Duodenal mucosa (tissue), 2 donors: ENCODE measurements around the gene GCLC.
A peak's percentile ranks its signal among the peaks of the same experiment; 100 is the strongest.

ENCODE experiments used
- H3K27ac ChIP-seq: one replicate; pipeline ENCODE4 v1.7.0; 2013; ENCODE audit warnings: low read depth, low read length
- H3K27me3 ChIP-seq, 2 donors: one replicate each; pipeline ENCODE4 v1.7.0; 2013; ENCODE audit warnings: low read length in 2 of 2, control low read depth in 1 of 2; ENCODE audit not compliant: insufficient read depth in 2 of 2, control insufficient read depth in 1 of 2
- H3K36me3 ChIP-seq, 2 donors: one replicate each; pipeline ENCODE4 v1.7.0; 2013; ENCODE audit warnings: low read length in 2 of 2, control low read depth in 1 of 2; ENCODE audit not compliant: insufficient read depth in 2 of 2, control insufficient read depth in 1 of 2
- H3K4me1 ChIP-seq, 2 donors: one replicate each; pipeline ENCODE4 v1.7.0; 2013; ENCODE audit warnings: low read length in 2 of 2, control low read depth in 1 of 2; ENCODE audit not compliant: insufficient read depth in 2 of 2, control insufficient read depth in 1 of 2
- H3K4me3 ChIP-seq, 2 donors: one replicate each; pipeline ENCODE4 v1.7.0; 2013; ENCODE audit warnings: low read length in 2 of 2, low read depth in 1 of 2
- H3K9ac ChIP-seq, 2 donors: one replicate each; pipeline ENCODE4 v1.7.0; 2013; ENCODE audit warnings: low read length in 2 of 2, low read depth in 1 of 2
- H3K9me3 ChIP-seq, 2 donors: one replicate each; pipeline ENCODE4 v1.7.0; 2013; ENCODE audit warnings: low read length in 2 of 2, control low read depth in 1 of 2; ENCODE audit not compliant: control insufficient read depth in 1 of 2

GCLC gene

GRCh38 chr6:53543359-53544216 lies 1.3 kb downstream of the GCLC start:
- no peak overlapping the region for H3K27ac ChIP-seq
- H3K9me3 ChIP-seq, result no peaks in the 10 kb centered on the region
- H3K27me3 ChIP-seq, result no peaks in the 10 kb centered on the region
- H3K36me3 ChIP-seq, result no peaks in the 10 kb centered on the region
- H3K4me3 ChIP-seq, result peak overlapping the region; percentile 74 to 89
- peaks cover 42 to 50% of the 10 kb centered on the region in 2 donors for H3K4me1 ChIP-seq
- peak overlapping the region; percentile 79 to 88 for H3K9ac ChIP-seq

- H3K9ac ChIP-seq, result no peak overlapping the region
- H3K4me1 ChIP-seq, result peaks cover 35 to 40% of the 10 kb centered on the region in 2 donors
- no peaks in the 10 kb centered on the region for H3K9me3 ChIP-seq
- no peaks in the 10 kb centered on the region for H3K36me3 ChIP-seq
- H3K27me3 ChIP-seq, result no peaks in the 10 kb centered on the region
- no peak overlapping the region for H3K4me3 ChIP-seq
- no peak overlapping the region for H3K27ac ChIP-seq
Measured at GRCh38 chr6:53541900-53542299, 3.0 kb downstream of the GCLC start.

- H3K9me3 ChIP-seq, result no peaks in the 10 kb centered on the region
- no peak overlapping the region for H3K4me3 ChIP-seq
- peaks cover 33 to 34% of the 10 kb centered on the region in 2 donors for H3K4me1 ChIP-seq
- no peaks in the 10 kb centered on the region for H3K36me3 ChIP-seq
- H3K9ac ChIP-seq, result no peak overlapping the region
- no peak overlapping the region for H3K27ac ChIP-seq
- no peaks in the 10 kb centered on the region for H3K27me3 ChIP-seq
Measured at GRCh38 chr6:53540129-53540692, 4.7 kb downstream of the GCLC start.

- no peaks in the 10 kb centered on the region for H3K9me3 ChIP-seq
- H3K9ac ChIP-seq, result no peak overlapping the region
- peaks cover 33% of the 10 kb centered on the region in 2 donors for H3K4me1 ChIP-seq
- no peak overlapping the region for H3K4me3 ChIP-seq
- no peaks in the 10 kb centered on the region for H3K36me3 ChIP-seq
- H3K27me3 ChIP-seq, result no peaks in the 10 kb centered on the region
- no peak overlapping the region for H3K27ac ChIP-seq
Measured at GRCh38 chr6:53539561-53539960, 5.3 kb downstream of the GCLC start.

- Histone ChIP-seq H3K4me1 (peaks cover 22 to 25% of the 10 kb centered on the region in 2 donors), H3K36me3 (no peaks in the 10 kb centered on the region), H3K9ac (no peak overlapping the region), H3K4me3 (no peak overlapping the region), H3K27me3 (no peaks in the 10 kb centered on the region), H3K27ac (no peak overlapping the region), H3K9me3 (no peaks in the 10 kb centered on the region)
Measured at GRCh38 chr6:53536561-53536960, 8.3 kb downstream of the GCLC start.

GRCh38 chr6:53532942-53533341 lies 12.0 kb downstream of the GCLC start:
- Histone ChIP-seq H3K36me3 (peaks cover 0 to 3% of the 10 kb centered on the region in 2 donors), H3K27me3 (no peaks in the 10 kb centered on the region), H3K9me3 (no peaks in the 10 kb centered on the region), H3K4me3 (no peak overlapping the region), H3K9ac (no peak overlapping the region), H3K27ac (no peak overlapping the region), H3K4me1 (peaks cover 14 to 17% of the 10 kb centered on the region in 2 donors)

- Histone ChIP-seq H3K9ac (no peak overlapping the region), H3K4me1 (peaks cover 17 to 20% of the 10 kb centered on the region in 2 donors)
Measured at GRCh38 chr6:53532061-53532797, 12.7 kb downstream of the GCLC start.

GRCh38 chr6:53530780-53531386 lies 14.0 kb downstream of the GCLC start:
- Histone ChIP-seq H3K36me3 (peaks cover 0 to 3% of the 10 kb centered on the region in 2 donors), H3K9me3 (no peaks in the 10 kb centered on the region), H3K27ac (no peak overlapping the region), H3K27me3 (no peaks in the 10 kb centered on the region), H3K4me3 (no peak overlapping the region), H3K9ac (no peak overlapping the region), H3K4me1 (peaks cover 17 to 27% of the 10 kb centered on the region in 2 donors)

More at GRCh38 chr6:53532061-53532797, 12.7 kb downstream of the GCLC start:
- H3K27ac ChIP-seq, result no peak overlapping the region
- H3K27me3 ChIP-seq, result no peaks in the 10 kb centered on the region
- no peaks in the 10 kb centered on the region for H3K9me3 ChIP-seq
- H3K36me3 ChIP-seq, result peaks cover 0 to 3% of the 10 kb centered on the region in 2 donors
- H3K4me3 ChIP-seq, result peak overlapping the region in 1 of 2 donors; percentile 26

- Histone ChIP-seq H3K27ac (no peak overlapping the region), H3K4me3 (no peak overlapping the region), H3K9me3 (no peaks in the 10 kb centered on the region), H3K27me3 (no peaks in the 10 kb centered on the region), H3K36me3 (peaks cover 0 to 3% of the 10 kb centered on the region in 2 donors), H3K9ac (no peak overlapping the region), H3K4me1 (peaks cover 17 to 33% of the 10 kb centered on the region in 2 donors)
Measured at GRCh38 chr6:53530346-53530745, 14.6 kb downstream of the GCLC start.
